Smooth muscle cell (in vitro differentiated cells): Measurements from ENCODE around the gene KIF26A. TPM values are rescaled to one million over a fixed set of nuclear protein-coding genes. Genes with fewer than 3 reads are reported as not detected.

Source experiments
- DNase-seq: peaks from one replicate; lab custom pipeline; 2025; ENCODE audit not compliant: unreplicated experiment; lab: John Stamatoyannopoulos, UW
- H2AFZ ChIP-seq: fragments of 200-600 bp; sonication (generic); 2 replicates; pipeline ENCODE4 v1.6.0; 2016; ENCODE audit warnings: antibody characterized with exemption, low read depth, mild to moderate bottlenecking
- H3F3A ChIP-seq: fragments of 200-600 bp; sonication (generic); 2 replicates; pipeline ENCODE4 v1.6.0; 2017; ENCODE audit warnings: antibody characterized with exemption, low read depth
- H3K27ac ChIP-seq: fragments of 200-600 bp; sonication (generic); 2 replicates; pipeline ENCODE4 v1.5.1; 2016; ENCODE audit warnings: low read depth, mild to moderate bottlenecking
- H3K27me3 ChIP-seq: fragments of 200-600 bp; sonication (generic); 2 replicates; pipeline ENCODE4 v1.6.1; 2016; ENCODE audit warnings: low read depth, mild to moderate bottlenecking
- H3K36me3 ChIP-seq: fragments of 200-600 bp; sonication (generic); 2 replicates; pipeline ENCODE4 v1.5.1; 2016; ENCODE audit warnings: low read depth
- H3K4me1 ChIP-seq: fragments of 200-600 bp; sonication (generic); 2 replicates; pipeline ENCODE4 v1.5.1; 2016; ENCODE audit warnings: low read depth
- H3K4me2 ChIP-seq: fragments of 200-600 bp; sonication (generic); 2 replicates; pipeline ENCODE4 v1.6.0; 2016; ENCODE audit warnings: mild to moderate bottlenecking
- H3K4me3 ChIP-seq: fragments of 200-600 bp; sonication (generic); 2 replicates; pipeline ENCODE4 v1.5.1; 2016; ENCODE audit warnings: mild to moderate bottlenecking
- H3K79me2 ChIP-seq: fragments of 200-600 bp; sonication (generic); 2 replicates; pipeline ENCODE4 v1.6.0; 2016; ENCODE audit warnings: low read depth, mild to moderate bottlenecking
- H3K9ac ChIP-seq: fragments of 200-600 bp; sonication (generic); 2 replicates; pipeline ENCODE4 v1.6.0; 2016; ENCODE audit warnings: low read depth
- H3K9me3 ChIP-seq: fragments of 200-600 bp; sonication (generic); replicated peaks from 2 replicates; pipeline ENCODE4 v1.5.1; 2016; ENCODE audit warnings: low read depth
- H4K20me1 ChIP-seq: fragments of 200-600 bp; sonication (generic); 2 replicates; pipeline ENCODE4 v1.6.0; 2016; ENCODE audit warnings: low read depth
- WGBS: methylation state at CpG from one replicate; pipeline ENCODE4 v1.1.7; 2016; ENCODE audit warnings: low lambda C conversion rate; 5-methylcytosine and 5-hydroxymethylcytosine counted together
- polyA plus RNA-seq: library from polyadenylated mRNA; unstranded; fragments of >200 nt; fragmentation: Nextera tagmentation; extraction: Ambion mirVana; gene quantifications from 2 replicates; pipeline ENCODE4 v1.2.1, GENCODE V29; 2016
- total RNA-seq: library from RNA; depleted of rRNA; stranded (reverse); fragments of >200 nt; gene quantifications from 2 replicates; pipeline ENCODE4 v1.2.3, GENCODE V29; 2014
- TF ChIP-seq, protein P1 (sequence below): fragments of 200-600 bp; sonication (generic); IDR thresholded peaks from 2 replicates; pipeline ENCODE4 v1.5.1; 2017; ENCODE audit warnings: borderline replicate concordance, mild to moderate bottlenecking, antibody characterized with exemption; ENCODE audit not compliant: insufficient read depth, poor library complexity, severe bottlenecking

The KIF26A gene
- total and polyA plus RNA-seq, 2 experiments from 2014 or later: 4.4 to 5.9 TPM

DNA sequence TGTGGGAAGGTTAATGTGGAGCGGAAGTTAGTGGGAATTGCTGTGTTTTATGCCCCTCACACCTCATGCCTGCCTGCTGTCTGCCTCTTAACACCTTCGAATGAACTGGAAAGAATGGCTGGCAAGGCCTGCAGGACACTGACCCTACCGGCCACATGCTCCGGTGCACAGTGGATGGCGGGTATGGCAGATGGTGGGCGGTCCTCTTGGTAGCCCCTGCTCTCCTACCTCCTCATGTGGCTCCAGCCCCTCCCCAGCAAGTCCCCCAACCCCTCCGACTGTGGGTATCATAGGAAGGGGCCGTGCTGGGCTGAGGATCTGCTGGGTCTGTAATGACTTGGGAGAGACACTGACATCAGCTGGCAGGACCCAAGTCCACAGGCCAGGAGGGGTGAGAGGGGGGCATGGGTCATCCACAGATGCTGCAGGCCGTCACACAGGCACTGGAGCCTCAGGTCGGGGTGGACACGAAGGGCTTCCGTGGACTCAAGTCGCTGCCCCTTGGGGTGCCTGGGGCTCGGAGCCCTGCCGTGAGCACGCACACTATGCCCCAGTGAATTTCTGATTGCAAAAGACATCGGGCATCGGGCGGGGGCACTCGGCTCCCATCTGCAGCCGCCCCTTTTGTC is 77.4 kb downstream of the KIF26A start:
- no peak overlapping the region for H2AFZ ChIP-seq
- DNase-seq: no peak

DNA sequence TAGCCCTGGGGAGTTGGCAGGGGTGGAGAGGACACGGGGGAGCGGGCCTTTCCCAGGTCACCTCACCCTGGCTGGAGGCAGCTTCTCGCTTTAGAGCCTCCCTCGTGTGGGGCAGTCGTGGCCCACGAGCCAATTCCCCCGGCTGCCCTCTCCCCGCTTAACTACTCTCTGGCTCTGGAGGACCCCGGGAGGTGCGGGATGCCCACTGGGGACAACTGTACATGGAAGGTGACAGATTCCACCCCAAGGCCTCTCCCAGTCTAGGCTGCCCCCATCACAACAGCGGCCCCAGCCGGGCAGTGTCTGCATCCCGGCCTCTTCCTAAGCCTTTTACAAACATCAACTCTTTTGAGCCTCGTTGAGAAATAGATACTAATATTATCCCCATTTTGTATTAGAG is 78.1 kb downstream of the KIF26A start:
- Histone ChIP-seq H3K79me2 (no peaks in the 10 kb centered on the region), H3K9ac (no peak overlapping the region), H3K4me2 (no peak overlapping the region), H3K4me1 (no peaks in the 10 kb centered on the region), H3K9me3 (no peaks in the 10 kb centered on the region), H3K4me3 (no peak overlapping the region), H3F3A (no peaks in the 10 kb centered on the region), H3K27ac (no peak overlapping the region), H3K27me3 (no peaks in the 10 kb centered on the region), H3K36me3 (no peaks in the 10 kb centered on the region), H2AFZ (no peak overlapping the region), H4K20me1 (no peaks in the 10 kb centered on the region)
- 85% methylated on average over 14 of the region's 14 CpGs for WGBS
- TF ChIP-seq, protein P1, sequence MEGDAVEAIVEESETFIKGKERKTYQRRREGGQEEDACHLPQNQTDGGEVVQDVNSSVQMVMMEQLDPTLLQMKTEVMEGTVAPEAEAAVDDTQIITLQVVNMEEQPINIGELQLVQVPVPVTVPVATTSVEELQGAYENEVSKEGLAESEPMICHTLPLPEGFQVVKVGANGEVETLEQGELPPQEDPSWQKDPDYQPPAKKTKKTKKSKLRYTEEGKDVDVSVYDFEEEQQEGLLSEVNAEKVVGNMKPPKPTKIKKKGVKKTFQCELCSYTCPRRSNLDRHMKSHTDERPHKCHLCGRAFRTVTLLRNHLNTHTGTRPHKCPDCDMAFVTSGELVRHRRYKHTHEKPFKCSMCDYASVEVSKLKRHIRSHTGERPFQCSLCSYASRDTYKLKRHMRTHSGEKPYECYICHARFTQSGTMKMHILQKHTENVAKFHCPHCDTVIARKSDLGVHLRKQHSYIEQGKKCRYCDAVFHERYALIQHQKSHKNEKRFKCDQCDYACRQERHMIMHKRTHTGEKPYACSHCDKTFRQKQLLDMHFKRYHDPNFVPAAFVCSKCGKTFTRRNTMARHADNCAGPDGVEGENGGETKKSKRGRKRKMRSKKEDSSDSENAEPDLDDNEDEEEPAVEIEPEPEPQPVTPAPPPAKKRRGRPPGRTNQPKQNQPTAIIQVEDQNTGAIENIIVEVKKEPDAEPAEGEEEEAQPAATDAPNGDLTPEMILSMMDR: no peak
- no peak for DNase-seq

More for the DNA sequence above, 77.4 kb downstream of the KIF26A start:
- TF ChIP-seq, protein P1: no peak
- H3K27me3 ChIP-seq: no peaks in the 10 kb centered on the region
- WGBS: 95% methylated on average over 19 of the region's 21 CpGs
- no peak overlapping the region for H3K9ac ChIP-seq
- no peaks in the 10 kb centered on the region for H3K4me1 ChIP-seq
- H3K27ac ChIP-seq: no peak overlapping the region
- H3K9me3 ChIP-seq: no peaks in the 10 kb centered on the region
- no peaks in the 10 kb centered on the region for H3K36me3 ChIP-seq
- H4K20me1 ChIP-seq: no peaks in the 10 kb centered on the region
- no peak overlapping the region for H3K4me2 ChIP-seq
- H3K4me3 ChIP-seq: no peak overlapping the region
- H3K79me2 ChIP-seq: no peaks in the 10 kb centered on the region
- H3F3A ChIP-seq: no peaks in the 10 kb centered on the region

DNA sequence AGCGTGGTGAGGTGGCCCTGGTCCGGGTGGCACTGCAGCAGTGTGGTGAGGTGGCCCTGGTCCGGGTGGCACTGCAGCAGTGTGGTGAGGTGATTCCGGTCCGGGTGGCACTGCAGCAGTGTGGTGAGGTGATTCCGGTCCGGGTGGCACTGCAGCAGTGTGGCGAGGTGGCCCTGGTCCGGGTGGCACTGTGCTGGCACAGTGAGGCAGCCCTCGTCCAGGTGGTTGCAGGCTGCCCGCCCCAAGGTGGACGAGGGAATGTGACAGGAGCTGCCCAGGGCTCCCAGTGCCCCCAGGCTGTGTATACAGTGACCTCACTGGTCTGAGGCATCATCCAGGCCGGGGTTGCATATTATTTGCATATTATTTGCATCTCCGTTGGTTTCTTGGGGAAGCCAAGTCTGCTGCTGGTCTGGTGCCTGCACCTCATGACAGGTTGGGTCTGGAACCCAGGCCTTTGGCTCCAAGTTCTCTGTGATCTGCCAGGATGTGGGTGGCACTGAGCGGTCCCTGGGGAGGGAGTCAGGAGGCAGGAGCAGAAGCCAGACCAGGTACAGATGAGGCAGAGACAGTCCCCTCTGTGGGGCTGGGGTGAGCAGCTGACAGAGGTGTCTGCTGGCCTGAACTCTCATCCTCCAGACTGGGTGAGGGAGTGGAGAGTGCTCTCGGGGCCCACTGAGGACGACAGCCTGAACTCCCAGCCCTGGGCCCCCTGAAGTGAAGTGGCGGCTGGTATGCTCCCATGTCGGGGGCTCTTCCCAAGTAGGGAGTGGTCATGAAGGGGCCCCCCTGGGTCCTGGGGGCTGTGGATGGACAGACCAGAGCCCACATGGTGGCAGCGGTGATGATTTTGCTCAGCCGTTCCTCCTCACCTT is 79.3 kb downstream of the KIF26A start:
- H3K27ac ChIP-seq: no peak overlapping the region
- 91% methylated on average over 18 of the region's 21 CpGs for WGBS
- H3K27me3 ChIP-seq: no peaks in the 10 kb centered on the region
- no peaks in the 10 kb centered on the region for H3K36me3 ChIP-seq
- H3K79me2 ChIP-seq: no peaks in the 10 kb centered on the region
- no peaks in the 10 kb centered on the region for H3K4me1 ChIP-seq
- no peak for DNase-seq
- no peak overlapping the region for H3K9ac ChIP-seq
- TF ChIP-seq, protein P1: no peak
- H3F3A ChIP-seq: no peaks in the 10 kb centered on the region
- no peaks in the 10 kb centered on the region for H4K20me1 ChIP-seq
- no peaks in the 10 kb centered on the region for H3K9me3 ChIP-seq
- no peak overlapping the region for H3K4me3 ChIP-seq
- no peak overlapping the region for H3K4me2 ChIP-seq
- no peak overlapping the region for H2AFZ ChIP-seq
